Endothelial cell (in vitro differentiated cells): Measurements from ENCODE around the gene ANOS1. TPM values are rescaled to one million over a fixed set of nuclear protein-coding genes. Genes with fewer than 3 reads are reported as not detected.

Experiments used
- DNase-seq: peaks from one replicate; pipeline ENCODE4 v3.0.0; 2021; ENCODE audit warnings: low spot score
- H3K27ac Mint-ChIP-seq: one replicate; pipeline ENCODE4 v1.8.0; 2021; ENCODE audit warnings: mixed read lengths, inconsistent platforms; ENCODE audit not compliant: unreplicated experiment
- H3K27me3 Mint-ChIP-seq: one replicate; pipeline ENCODE4 v1.8.0; 2021; ENCODE audit warnings: mild to moderate bottlenecking, moderate library complexity, mixed read lengths, inconsistent platforms; ENCODE audit not compliant: unreplicated experiment
- H3K36me3 Mint-ChIP-seq: one replicate; pipeline ENCODE4 v1.8.0; 2021; ENCODE audit warnings: mild to moderate bottlenecking, low read depth, mixed read lengths, inconsistent platforms; ENCODE audit not compliant: unreplicated experiment
- H3K4me1 Mint-ChIP-seq: one replicate; pipeline ENCODE4 v1.8.0; 2021; ENCODE audit warnings: mild to moderate bottlenecking, mixed read lengths, inconsistent platforms; ENCODE audit not compliant: unreplicated experiment
- H3K4me3 Mint-ChIP-seq: one replicate; pipeline ENCODE4 v1.8.0; 2021; ENCODE audit warnings: mild to moderate bottlenecking, mixed read lengths, inconsistent platforms; ENCODE audit not compliant: unreplicated experiment
- H3K9me3 Mint-ChIP-seq: one replicate; pipeline ENCODE4 v1.8.0; 2021; ENCODE audit warnings: mixed read lengths, inconsistent platforms; ENCODE audit not compliant: unreplicated experiment
- CTCF ChIP-seq: fragments of 200-600 bp; sonication (generic); IDR thresholded peaks from one replicate; pipeline ENCODE4 v1.5.0; 2021; ENCODE audit warnings: antibody characterized with exemption; ENCODE audit not compliant: unreplicated experiment
- total RNA-seq: library from RNA; stranded (reverse); fragmentation: NEBNext Ultra II Directional; extraction: Animal tissue kit (Norgen Biotek cat#: 25700); gene quantifications from one replicate; pipeline ENCODE4 v1.2.1, GENCODE V29; 2021; ENCODE audit not compliant: unreplicated experiment

The ANOS1 gene
- total RNA-seq, 1 donor from 2014 or later = 9.6 TPM

GRCh38 chrX:8576821-8577220 lies 155.1 kb downstream of the ANOS1 start:
- no peak for DNase-seq
- H3K4me3 Mint-ChIP-seq = no peak overlapping the region
- peaks cover 7% of the 10 kb centered on the region for H3K4me1 Mint-ChIP-seq
- H3K9me3 Mint-ChIP-seq = no peaks in the 10 kb centered on the region
- TF ChIP-seq CTCF = no peak
- H3K27me3 Mint-ChIP-seq = no peaks in the 10 kb centered on the region
- peaks cover 5% of the 10 kb centered on the region for H3K36me3 Mint-ChIP-seq
- H3K27ac Mint-ChIP-seq = no peak overlapping the region

GRCh38 chrX:8565729-8566128 lies 166.2 kb downstream of the ANOS1 start:
- no peaks in the 10 kb centered on the region for H3K36me3 Mint-ChIP-seq
- no peak overlapping the region for H3K27ac Mint-ChIP-seq
- no peaks in the 10 kb centered on the region for H3K9me3 Mint-ChIP-seq
- no peak for DNase-seq
- TF ChIP-seq CTCF = no peak
- H3K4me3 Mint-ChIP-seq = no peak overlapping the region
- no peaks in the 10 kb centered on the region for H3K4me1 Mint-ChIP-seq
- no peaks in the 10 kb centered on the region for H3K27me3 Mint-ChIP-seq

- Mint-ChIP-seq H3K4me3 (no peak overlapping the region), H3K36me3 (no peaks in the 10 kb centered on the region), H3K27ac (no peak overlapping the region), H3K27me3 (no peaks in the 10 kb centered on the region), H3K9me3 (no peaks in the 10 kb centered on the region), H3K4me1 (peaks cover 3% of the 10 kb centered on the region)
- TF ChIP-seq CTCF = no peak
- no peak for DNase-seq
Measured at GRCh38 chrX:8548446-8548845, 183.5 kb downstream of the ANOS1 start.

GRCh38 chrX:8546715-8547114 lies 185.2 kb downstream of the ANOS1 start:
- Mint-ChIP-seq H3K27ac (no peak overlapping the region), H3K36me3 (no peaks in the 10 kb centered on the region), H3K9me3 (no peaks in the 10 kb centered on the region), H3K4me1 (peaks cover 3% of the 10 kb centered on the region), H3K4me3 (no peak overlapping the region), H3K27me3 (no peaks in the 10 kb centered on the region)
- TF ChIP-seq CTCF = no peak
- DNase-seq = no peak

GRCh38 chrX:8520791-8521190 lies 211.1 kb downstream of the ANOS1 start:
- H3K27me3 Mint-ChIP-seq = no peaks in the 10 kb centered on the region
- no peak overlapping the region for H3K4me3 Mint-ChIP-seq
- no peak for TF ChIP-seq CTCF
- no peaks in the 10 kb centered on the region for H3K4me1 Mint-ChIP-seq
- H3K9me3 Mint-ChIP-seq = no peaks in the 10 kb centered on the region
- no peak overlapping the region for H3K27ac Mint-ChIP-seq
- DNase-seq = no peak
- no peaks in the 10 kb centered on the region for H3K36me3 Mint-ChIP-seq
